ENCODE data around the gene STX10. TPM values are rescaled to one million over a fixed set of nuclear protein-coding genes. Genes with fewer than 3 reads are reported as not detected.

Gene STX10
- polyA plus RNA-seq, 2 of the 4 experiments (the other 2 are of a cell fraction) = 41.5 to 61.2 TPM

- DNase-seq (ENCODE audit: low read depth in 1 of 2, low spot score in 1 of 2) = no peak
- Histone ChIP-seq H3K9me3 (no peaks in the 10 kb centered on the region), H3K4me2 (no peak overlapping the region), H3K4me3 (no peak overlapping the region), H3K27ac (no peak overlapping the region), H3K4me1 (peaks cover 22% of the 10 kb centered on the region)
- TF ChIP-seq HOXB5 (CRISPR knock-in tag; IDR thresholded peaks at IDR 0.05) = no peak
- TF ChIP-seq JUNB (IDR thresholded peaks at IDR 0.05) = no peak
- TF ChIP-seq MAZ (IDR thresholded peaks at IDR 0.05; ENCODE audit: borderline replicate concordance, low read depth, low read length) = no peak
- no peak for TF ChIP-seq NPAS2 (CRISPR knock-in tag; IDR thresholded peaks at IDR 0.05; ENCODE audit: borderline replicate concordance)
- TF ChIP-seq ELK1 (IDR thresholded peaks at IDR 0.05; ENCODE audit: low read depth, low read length) = no peak
- TF ChIP-seq KDM5A (IDR thresholded peaks at IDR 0.05) = no peak
- TF ChIP-seq TP53 (CRISPR knock-in tag; IDR thresholded peaks at IDR 0.05) = no peak
- WGBS (ENCODE audit: missing lambda C conversion rate) = 85% methylated on average over 31 of the region's 40 CpGs
- no peak for ATAC-seq
- POLR2A ChIA-PET = no interaction called here
- FAIRE-seq = no peak
- CTCF ChIA-PET = interaction anchor here (0.6 to 1.6 kb wide), 2 partner anchors 13 to 161 kb away, joined by 4 to 5 read pairs; no protein-coding TSS in a partner anchor
These were observed 11.8 kb downstream of the STX10 start for GRCh38 chr19:13138171-13138915.

- no peak for ATAC-seq
- no peak overlapping the region for H3K4me2 ChIP-seq
- no peak for FAIRE-seq
- POLR2A ChIA-PET = no interaction called here
- no peak overlapping the region for H3K4me3 ChIP-seq
- no peak overlapping the region for H3K27ac ChIP-seq
- TF ChIP-seq MYC (IDR thresholded peaks at IDR 0.05; ENCODE audit: borderline replicate concordance, low read length) (no peak), HEYL (CRISPR knock-in tag; IDR thresholded peaks at IDR 0.05) (no peak), NPAS2 (CRISPR knock-in tag; IDR thresholded peaks at IDR 0.05; ENCODE audit: borderline replicate concordance) (no peak), CEBPB (IDR thresholded peaks at IDR 0.05) (no peak), ESRRA (IDR thresholded peaks at IDR 0.05; ENCODE audit: borderline replicate concordance, low read length) (no peak), POLR2A (IDR thresholded peaks at IDR 0.05; ENCODE audit: low read length) (no peak), HDAC2 (IDR thresholded peaks at IDR 0.05) (no peak), REST (IDR thresholded peaks at IDR 0.05) (no peak), JUN (IDR thresholded peaks at IDR 0.05) (no peak), FOSL2 (IDR thresholded peaks at IDR 0.05) (no peak), FOSL2 (CRISPR knock-in tag; IDR thresholded peaks at IDR 0.05) (no peak), EHMT2 (IDR thresholded peaks at IDR 0.05; ENCODE audit: low read depth) (no peak), TFCP2L1 (CRISPR knock-in tag; IDR thresholded peaks at IDR 0.05) (no peak), EP300 (IDR thresholded peaks at IDR 0.05) (no peak), NFE2L2 (conservative IDR thresholded peaks at IDR 0.05; ENCODE audit: low read length) (no peak), EHF (CRISPR knock-in tag; IDR thresholded peaks at IDR 0.05) (no peak), HES2 (IDR thresholded peaks at IDR 0.05) (no peak), CHD2 (IDR thresholded peaks at IDR 0.05; ENCODE audit: low read length, partially characterized antibody) (no peak), MAZ (IDR thresholded peaks at IDR 0.05; ENCODE audit: borderline replicate concordance, low read depth, low read length) (no peak)
- DNase-seq (ENCODE audit: low read depth in 1 of 2, low spot score in 1 of 2) = no peak
- WGBS (ENCODE audit: missing lambda C conversion rate) = 93% methylated on average over 18 of the region's 28 CpGs
- H3K4me1 ChIP-seq = peaks cover 15% of the 10 kb centered on the region
- no peaks in the 10 kb centered on the region for H3K9me3 ChIP-seq
- CTCF ChIA-PET = interaction anchor here (1.3 to 1.5 kb wide), 2 partner anchors 10 to 33 kb away, joined by 3 to 5 read pairs; no protein-coding TSS in a partner anchor
These were observed 12.8 kb downstream of the STX10 start for GRCh38 chr19:13137290-13137794.
